HL-60 (cell line): Measurements from ENCODE around the gene MOV10L1.

Experiments
- DNase-seq, 2 experiments: peaks; one replicate each; pipeline ENCODE4 v3.0.0-alpha.2; 2010 to 2020; ENCODE audit warnings: low read depth in 1 of 2, low spot score in 1 of 2
- H3K27ac ChIP-seq: fragments of 250-450 bp; sonication (Bioruptor Pico); replicated peaks from 2 replicates; pipeline ENCODE4 v1.5.1; 2020; ENCODE audit warnings: mild to moderate bottlenecking, moderate library complexity
- H3K27me3 ChIP-seq: fragments of 250-450 bp; sonication (Bioruptor Pico); 2 replicates; pipeline ENCODE4 v1.5.1; 2021; ENCODE audit warnings: mild to moderate bottlenecking, moderate library complexity; ENCODE audit not compliant: insufficient read depth, poor library complexity, severe bottlenecking
- H3K4me3 ChIP-seq: replicated peaks from 2 replicates; pipeline ENCODE4 v1.5.1; 2011; ENCODE audit warnings: mild to moderate bottlenecking, control low read depth, low read length; ENCODE audit not compliant: insufficient read depth
- GABPA ChIP-seq: IDR thresholded peaks from 2 replicates; pipeline ENCODE4 v1.6.1; 2012; ENCODE audit warnings: low read depth
- POLR2AphosphoS5 ChIP-seq: IDR thresholded peaks from 2 replicates; pipeline ENCODE4 v1.6.1; 2012; ENCODE audit warnings: low read depth
- SPI1 ChIP-seq: IDR thresholded peaks from 2 replicates; pipeline ENCODE4 v1.6.1; 2012; ENCODE audit warnings: low read depth, mild to moderate bottlenecking, borderline replicate concordance
- TF ChIP-seq, protein P1 (sequence below): IDR thresholded peaks from 2 replicates; pipeline ENCODE4 v1.6.1; 2012; ENCODE audit warnings: low read depth; ENCODE audit not compliant: insufficient replicate concordance
- TF ChIP-seq, protein P2 (sequence below): IDR thresholded peaks from one replicate; pipeline ENCODE4 v1.5.1; 2011; ENCODE audit warnings: low read length, control low read depth, inconsistent platforms; ENCODE audit not compliant: insufficient read depth

The MOV10L1 gene

DNA sequence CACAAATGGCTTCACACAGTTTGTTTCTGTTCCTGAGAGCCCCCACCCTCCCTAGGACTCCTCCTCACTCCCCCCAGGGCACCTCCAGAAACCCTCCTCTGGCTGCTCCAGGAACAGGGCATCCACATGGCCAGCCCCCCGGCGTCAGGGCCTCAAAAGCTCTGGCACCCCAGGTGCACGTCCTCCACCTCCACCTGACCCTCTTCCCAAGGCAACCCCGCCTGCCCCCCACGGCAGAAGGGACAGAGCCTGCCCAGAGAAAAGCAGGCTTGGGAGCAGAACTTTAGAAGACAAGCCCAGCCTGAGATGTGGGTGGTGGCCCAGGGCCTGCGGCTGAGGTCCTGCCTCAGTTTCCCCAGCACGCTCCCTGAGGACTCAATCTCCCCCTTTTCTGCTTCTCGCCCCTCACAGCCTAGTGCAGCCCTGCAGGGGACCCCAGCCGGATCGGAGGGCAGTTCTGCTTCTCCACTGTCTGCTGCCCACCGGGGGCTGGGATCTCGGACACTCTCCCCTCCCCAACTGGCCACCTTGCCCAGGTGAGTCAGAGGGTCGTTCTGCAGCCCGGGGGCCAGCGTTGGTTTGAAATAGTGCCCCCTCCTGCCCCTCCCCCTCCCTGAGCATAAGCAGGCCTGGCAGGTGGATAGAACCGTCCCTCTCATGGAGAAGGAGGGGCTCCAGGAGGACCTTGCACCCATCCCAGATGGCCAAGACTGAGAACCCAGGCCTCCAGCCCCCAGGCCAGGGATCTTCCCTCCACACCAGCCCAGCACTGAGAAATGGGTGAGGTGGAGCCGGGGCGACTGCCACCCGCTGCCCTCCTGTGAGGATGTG, 93.5 kb downstream of the MOV10L1 start:
- H3K27ac ChIP-seq = no peak overlapping the region
- TF ChIP-seq, protein P1, sequence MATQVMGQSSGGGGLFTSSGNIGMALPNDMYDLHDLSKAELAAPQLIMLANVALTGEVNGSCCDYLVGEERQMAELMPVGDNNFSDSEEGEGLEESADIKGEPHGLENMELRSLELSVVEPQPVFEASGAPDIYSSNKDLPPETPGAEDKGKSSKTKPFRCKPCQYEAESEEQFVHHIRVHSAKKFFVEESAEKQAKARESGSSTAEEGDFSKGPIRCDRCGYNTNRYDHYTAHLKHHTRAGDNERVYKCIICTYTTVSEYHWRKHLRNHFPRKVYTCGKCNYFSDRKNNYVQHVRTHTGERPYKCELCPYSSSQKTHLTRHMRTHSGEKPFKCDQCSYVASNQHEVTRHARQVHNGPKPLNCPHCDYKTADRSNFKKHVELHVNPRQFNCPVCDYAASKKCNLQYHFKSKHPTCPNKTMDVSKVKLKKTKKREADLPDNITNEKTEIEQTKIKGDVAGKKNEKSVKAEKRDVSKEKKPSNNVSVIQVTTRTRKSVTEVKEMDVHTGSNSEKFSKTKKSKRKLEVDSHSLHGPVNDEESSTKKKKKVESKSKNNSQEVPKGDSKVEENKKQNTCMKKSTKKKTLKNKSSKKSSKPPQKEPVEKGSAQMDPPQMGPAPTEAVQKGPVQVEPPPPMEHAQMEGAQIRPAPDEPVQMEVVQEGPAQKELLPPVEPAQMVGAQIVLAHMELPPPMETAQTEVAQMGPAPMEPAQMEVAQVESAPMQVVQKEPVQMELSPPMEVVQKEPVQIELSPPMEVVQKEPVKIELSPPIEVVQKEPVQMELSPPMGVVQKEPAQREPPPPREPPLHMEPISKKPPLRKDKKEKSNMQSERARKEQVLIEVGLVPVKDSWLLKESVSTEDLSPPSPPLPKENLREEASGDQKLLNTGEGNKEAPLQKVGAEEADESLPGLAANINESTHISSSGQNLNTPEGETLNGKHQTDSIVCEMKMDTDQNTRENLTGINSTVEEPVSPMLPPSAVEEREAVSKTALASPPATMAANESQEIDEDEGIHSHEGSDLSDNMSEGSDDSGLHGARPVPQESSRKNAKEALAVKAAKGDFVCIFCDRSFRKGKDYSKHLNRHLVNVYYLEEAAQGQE = no peak
- no peak for TF ChIP-seq POLR2AphosphoS5
- no peak for TF ChIP-seq GABPA
- TF ChIP-seq SPI1 = no peak
- TF ChIP-seq, protein P2, sequence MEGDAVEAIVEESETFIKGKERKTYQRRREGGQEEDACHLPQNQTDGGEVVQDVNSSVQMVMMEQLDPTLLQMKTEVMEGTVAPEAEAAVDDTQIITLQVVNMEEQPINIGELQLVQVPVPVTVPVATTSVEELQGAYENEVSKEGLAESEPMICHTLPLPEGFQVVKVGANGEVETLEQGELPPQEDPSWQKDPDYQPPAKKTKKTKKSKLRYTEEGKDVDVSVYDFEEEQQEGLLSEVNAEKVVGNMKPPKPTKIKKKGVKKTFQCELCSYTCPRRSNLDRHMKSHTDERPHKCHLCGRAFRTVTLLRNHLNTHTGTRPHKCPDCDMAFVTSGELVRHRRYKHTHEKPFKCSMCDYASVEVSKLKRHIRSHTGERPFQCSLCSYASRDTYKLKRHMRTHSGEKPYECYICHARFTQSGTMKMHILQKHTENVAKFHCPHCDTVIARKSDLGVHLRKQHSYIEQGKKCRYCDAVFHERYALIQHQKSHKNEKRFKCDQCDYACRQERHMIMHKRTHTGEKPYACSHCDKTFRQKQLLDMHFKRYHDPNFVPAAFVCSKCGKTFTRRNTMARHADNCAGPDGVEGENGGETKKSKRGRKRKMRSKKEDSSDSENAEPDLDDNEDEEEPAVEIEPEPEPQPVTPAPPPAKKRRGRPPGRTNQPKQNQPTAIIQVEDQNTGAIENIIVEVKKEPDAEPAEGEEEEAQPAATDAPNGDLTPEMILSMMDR = no peak

DNA sequence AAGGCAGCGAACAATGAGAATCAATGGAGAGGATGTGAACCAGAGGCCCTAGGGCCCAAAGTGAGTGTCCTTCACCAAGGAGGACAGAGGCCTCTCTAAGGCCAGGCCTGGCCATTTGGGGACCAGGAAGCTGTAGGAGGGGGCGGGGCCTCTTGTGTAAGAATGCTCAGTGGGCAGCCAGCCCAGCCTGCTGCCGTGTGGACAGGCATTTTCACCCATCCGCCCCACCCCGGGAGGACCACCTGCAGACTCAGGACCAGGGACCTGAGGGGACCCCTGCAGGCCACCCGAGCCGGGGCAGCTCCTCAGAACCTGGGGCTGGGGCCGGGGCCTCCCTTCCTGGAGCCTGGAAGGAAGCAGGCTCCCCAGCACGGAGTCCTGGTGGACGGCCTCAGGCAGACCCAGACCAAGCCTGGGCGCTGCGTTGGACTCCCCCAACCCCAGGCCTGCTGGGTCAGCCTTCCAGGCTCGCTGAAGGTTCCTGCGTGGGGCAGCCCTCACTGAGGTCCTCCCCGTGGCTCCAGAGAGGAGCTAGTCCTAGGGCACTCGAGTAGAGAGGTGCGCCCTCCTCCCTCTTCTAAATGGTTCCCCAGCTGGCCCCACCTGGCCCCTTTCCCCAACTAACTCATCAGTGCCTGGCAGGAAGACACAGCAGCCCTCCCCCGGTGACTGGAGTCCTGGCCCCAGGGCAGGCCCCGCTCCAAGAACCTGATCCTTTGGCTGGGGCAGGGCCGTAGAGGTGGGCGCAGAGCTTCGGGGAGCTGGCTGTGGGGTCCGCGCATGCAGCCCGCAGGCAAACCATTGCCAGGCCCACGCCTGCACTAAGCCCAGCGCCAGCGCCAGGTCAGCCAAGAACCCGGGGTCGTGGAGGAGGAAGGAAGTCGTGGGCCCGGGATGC, 94.4 kb downstream of the MOV10L1 start:
- DNase-seq = peak in 1 of 2 experiments; percentile 21
- TF ChIP-seq POLR2AphosphoS5 = no peak
- no peak for TF ChIP-seq SPI1
- TF ChIP-seq, protein P1 = no peak
- TF ChIP-seq GABPA = no peak
- TF ChIP-seq, protein P2 = no peak
- no peak overlapping the region for H3K27ac ChIP-seq
- H3K4me3 ChIP-seq = no peak overlapping the region
- H3K27me3 ChIP-seq = no peaks in the 10 kb centered on the region

More for the DNA sequence above, 93.5 kb downstream of the MOV10L1 start:
- DNase-seq = no peak
- Histone ChIP-seq H3K4me3 (no peak overlapping the region), H3K27me3 (no peaks in the 10 kb centered on the region)

GRCh38 chr22:50184902-50185374, 95.1 kb downstream of the MOV10L1 start:
- peak overlapping the region; percentile 84 for H3K27ac ChIP-seq
- DNase-seq = no peak
- TF ChIP-seq SPI1 (no peak), GABPA (no peak), POLR2AphosphoS5 (no peak)
- TF ChIP-seq, protein P2 = no peak
- TF ChIP-seq, protein P1 = no peak
- H3K4me3 ChIP-seq = peak overlapping the region; percentile 19
- no peaks in the 10 kb centered on the region for H3K27me3 ChIP-seq
